ENCODE data around the gene DIP2C. TPM values are rescaled to one million over a fixed set of nuclear protein-coding genes. Genes with fewer than 3 reads are reported as not detected.

The DIP2C gene
- total RNA-seq, 1 donor from 2014 or later, result 10.1 TPM

GRCh38 chr10:381346-381745 is 308.1 kb downstream of the DIP2C start:
- Histone ChIP-seq H3K9ac (no peak overlapping the region), H4K20me1 (ENCODE audit: low read depth) (no peaks in the 10 kb centered on the region), H3K4me1 (no peaks in the 10 kb centered on the region), H3K79me2 (ENCODE audit: low read depth) (no peaks in the 10 kb centered on the region), H3K9me3 (ENCODE audit: low read depth) (no peaks in the 10 kb centered on the region), H2AFZ (replicated peaks) (no peak overlapping the region), H3K27ac (no peak overlapping the region), H3F3A (ENCODE audit: low read depth) (peaks cover 8% of the 10 kb centered on the region), H3K4me3 (no peak overlapping the region), H3K4me2 (no peak overlapping the region), H3K36me3 (no peaks in the 10 kb centered on the region), H3K27me3 (no peaks in the 10 kb centered on the region)
- no peak for DNase-seq (ENCODE audit: low spot score)
- Mint-ChIP-seq H3K9me3 (no peaks in the 10 kb centered on the region), H3K27me3 (ENCODE audit: insufficient read depth, low read depth) (peaks cover 2% of the 10 kb centered on the region), H3K4me3 (no peak overlapping the region), H3K36me3 (peaks cover 31% of the 10 kb centered on the region), H3K4me1 (no peaks in the 10 kb centered on the region), H3K27ac (no peak overlapping the region)
- TF ChIP-seq CTCF (IDR thresholded peaks at IDR 0.05) (no peak), EZH2phosphoT487 (IDR thresholded peaks at IDR 0.05) (no peak), EZH2 (IDR thresholded peaks at IDR 0.05) (no peak)

GRCh38 chr10:380313-380940 is 309.0 kb downstream of the DIP2C start:
- no peak overlapping the region for H3K9ac ChIP-seq
- no peak overlapping the region for H3K27ac ChIP-seq
- peaks cover 37% of the 10 kb centered on the region for H3K36me3 Mint-ChIP-seq
- TF ChIP-seq EZH2 (IDR thresholded peaks at IDR 0.05) (no peak), EZH2phosphoT487 (IDR thresholded peaks at IDR 0.05) (no peak), CTCF (IDR thresholded peaks at IDR 0.05) (no peak)
- no peak overlapping the region for H3K4me2 ChIP-seq
- H3K4me3 ChIP-seq, result no peak overlapping the region
- no peaks in the 10 kb centered on the region for H3K4me1 ChIP-seq
- H3K4me1 Mint-ChIP-seq, result peaks cover 3% of the 10 kb centered on the region
- H3K36me3 ChIP-seq, result no peaks in the 10 kb centered on the region
- H3K27ac Mint-ChIP-seq, result no peak overlapping the region
- no peaks in the 10 kb centered on the region for H3K9me3 Mint-ChIP-seq
- H3K4me3 Mint-ChIP-seq, result no peak overlapping the region
- H3K27me3 Mint-ChIP-seq (ENCODE audit: insufficient read depth, low read depth), result peaks cover 2% of the 10 kb centered on the region
- no peaks in the 10 kb centered on the region for H3K79me2 ChIP-seq (ENCODE audit: low read depth)
- H3K27me3 ChIP-seq, result no peaks in the 10 kb centered on the region
- no peak for DNase-seq (ENCODE audit: low spot score)
- no peaks in the 10 kb centered on the region for H3K9me3 ChIP-seq (ENCODE audit: low read depth)
- no peaks in the 10 kb centered on the region for H4K20me1 ChIP-seq (ENCODE audit: low read depth)
- peaks cover 8% of the 10 kb centered on the region for H3F3A ChIP-seq (ENCODE audit: low read depth)
- H2AFZ ChIP-seq (replicated peaks), result no peak overlapping the region

GRCh38 chr10:378930-379704 is 310.4 kb downstream of the DIP2C start:
- no peaks in the 10 kb centered on the region for H3K9me3 ChIP-seq (ENCODE audit: low read depth)
- H2AFZ ChIP-seq (replicated peaks), result no peak overlapping the region
- no peak overlapping the region for H3K27ac ChIP-seq
- peaks cover 4% of the 10 kb centered on the region for H3K4me1 ChIP-seq
- no peak overlapping the region for H3K4me3 ChIP-seq
- H3K27me3 ChIP-seq, result no peaks in the 10 kb centered on the region
- H3K4me2 ChIP-seq, result no peak overlapping the region
- H4K20me1 ChIP-seq (ENCODE audit: low read depth), result no peaks in the 10 kb centered on the region
- no peak for DNase-seq (ENCODE audit: low spot score)
- Mint-ChIP-seq H3K27ac (no peak overlapping the region), H3K9me3 (no peaks in the 10 kb centered on the region), H3K4me1 (peaks cover 10% of the 10 kb centered on the region), H3K27me3 (ENCODE audit: insufficient read depth, low read depth) (peaks cover 2% of the 10 kb centered on the region), H3K36me3 (peaks cover 42% of the 10 kb centered on the region), H3K4me3 (no peak overlapping the region)
- no peaks in the 10 kb centered on the region for H3K79me2 ChIP-seq (ENCODE audit: low read depth)
- H3K9ac ChIP-seq, result no peak overlapping the region
- no peaks in the 10 kb centered on the region for H3K36me3 ChIP-seq
- TF ChIP-seq CTCF (IDR thresholded peaks at IDR 0.05) (no peak), EZH2 (IDR thresholded peaks at IDR 0.05) (no peak), EZH2phosphoT487 (IDR thresholded peaks at IDR 0.05) (no peak)
- H3F3A ChIP-seq (ENCODE audit: low read depth), result peaks cover 8% of the 10 kb centered on the region

All from neural progenitor cell (in vitro differentiated cells).